Tibial nerve (tissue), 4 donors: Measurements from ENCODE around the gene MBD3. TPM values are rescaled to one million over a fixed set of nuclear protein-coding genes. Genes with fewer than 3 reads are reported as not detected.

Experiments used
- DNase-seq, 2 donors: peaks; one replicate each; pipeline ENCODE4 v3.0.0-alpha.2; 2019; ENCODE audit warnings: low spot score in 2 of 2
- H3K27ac ChIP-seq, 4 donors: fragments of 200-600 bp; sonication (generic) in 3 of 4; one replicate each; pipeline ENCODE4 v1.5.1; 2017 to 2019; ENCODE audit warnings: mild to moderate bottlenecking in 1 of 4
- H3K27me3 ChIP-seq, 2 donors: fragments of 200-600 bp; sonication (generic) in 1 of 2; one replicate each; pipeline versions ENCODE4 v1.5.1 to v1.6.0; 2017 to 2019
- H3K36me3 ChIP-seq, 3 donors: fragments of 200-600 bp; sonication (generic); one replicate each; pipeline ENCODE4 v1.5.1; 2018 to 2019
- H3K4me1 ChIP-seq, 4 donors: fragments of 200-600 bp; sonication (generic) in 3 of 4; one replicate each; pipeline ENCODE4 v1.5.1; 2017 to 2019
- H3K4me3 ChIP-seq, 4 donors: fragments of 200-600 bp; sonication (generic) in 3 of 4; one replicate each; pipeline ENCODE4 v1.5.1; 2017 to 2019; ENCODE audit warnings: mild to moderate bottlenecking in 1 of 4, moderate library complexity in 1 of 4
- H3K9me3 ChIP-seq, 4 donors: fragments of 200-600 bp; sonication (generic) in 3 of 4; one replicate each; pipeline ENCODE4 v1.5.1; 2017 to 2019
- EP300 ChIP-seq, 2 donors: sonication (generic); formaldehyde crosslinking; IDR thresholded peaks; one replicate each; pipeline ENCODE4 v1.6.1; 2017; ENCODE audit warnings: antibody characterized with exemption in 2 of 2, mild to moderate bottlenecking in 1 of 2
- POLR2A ChIP-seq, 2 donors: fragments of 450-650 bp; IDR thresholded peaks; one replicate each; pipeline ENCODE4 v1.6.1; 2017; ENCODE audit warnings: antibody characterized with exemption in 2 of 2, mild to moderate bottlenecking in 2 of 2, moderate library complexity in 2 of 2
- WGBS, 2 donors: methylation state at CpG; one replicate each; pipeline ENCODE4 v1.1.5; 2018; 5-methylcytosine and 5-hydroxymethylcytosine counted together
- total RNA-seq, 4 donors: library from RNA; depleted of rRNA; stranded (reverse); fragments of >200 nt; gene quantifications; one replicate each; pipeline ENCODE4 v1.1.0, GENCODE V29; 2016
- TF ChIP-seq, protein P1 (sequence below), 5 experiments: fragments of 200-600 bp in 3 of 5; fragments of 450-650 bp in 2 of 5; sonication (generic) in 3 of 5; IDR thresholded peaks; one replicate each; pipeline ENCODE4 v1.5.1; 2016 to 2019; ENCODE audit warnings: antibody characterized with exemption in 5 of 5, mild to moderate bottlenecking in 3 of 5, moderate library complexity in 2 of 5

MBD3 gene
- total RNA-seq, 4 donors from 2014 or later = 62.9 to 144 (median 91.4) TPM

DNA sequence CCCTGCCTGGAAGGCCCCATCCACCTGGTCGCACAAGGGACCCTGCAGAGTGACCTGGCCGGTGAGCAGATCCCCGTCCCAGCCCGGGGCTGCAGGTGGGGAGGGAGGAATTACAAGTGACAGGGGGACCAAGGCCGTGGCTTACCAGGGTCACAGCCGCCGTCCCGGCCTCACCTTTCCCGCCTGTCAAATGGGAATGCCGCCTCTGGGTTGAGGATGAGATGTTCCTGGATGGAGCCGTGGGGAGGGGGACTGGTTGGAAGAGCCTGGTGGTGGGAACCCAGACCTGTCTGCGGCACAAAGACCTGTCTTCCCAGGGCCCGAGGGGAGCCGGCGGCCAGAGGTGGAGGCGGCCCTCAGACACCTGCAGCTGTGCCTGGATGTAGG lies 63.2 kb downstream of the MBD3 start:
- Histone ChIP-seq H3K4me3 (no peak overlapping the region), H3K4me1 (peaks cover 0 to 2% (median 0%) of the 10 kb centered on the region in 4 donors), H3K27me3 (peaks cover 0 to 56% of the 10 kb centered on the region in 2 donors), H3K9me3 (no peaks in the 10 kb centered on the region), H3K27ac (no peak overlapping the region), H3K36me3 (no peaks in the 10 kb centered on the region)
- DNase-seq = no peak
- TF ChIP-seq EP300 (IDR thresholded peaks at IDR 0.05) (no peak), POLR2A (IDR thresholded peaks at IDR 0.05) (no peak)
- 76% methylated on average over 9 to 15 of the region's 16 CpGs for WGBS, 2 donors

DNA sequence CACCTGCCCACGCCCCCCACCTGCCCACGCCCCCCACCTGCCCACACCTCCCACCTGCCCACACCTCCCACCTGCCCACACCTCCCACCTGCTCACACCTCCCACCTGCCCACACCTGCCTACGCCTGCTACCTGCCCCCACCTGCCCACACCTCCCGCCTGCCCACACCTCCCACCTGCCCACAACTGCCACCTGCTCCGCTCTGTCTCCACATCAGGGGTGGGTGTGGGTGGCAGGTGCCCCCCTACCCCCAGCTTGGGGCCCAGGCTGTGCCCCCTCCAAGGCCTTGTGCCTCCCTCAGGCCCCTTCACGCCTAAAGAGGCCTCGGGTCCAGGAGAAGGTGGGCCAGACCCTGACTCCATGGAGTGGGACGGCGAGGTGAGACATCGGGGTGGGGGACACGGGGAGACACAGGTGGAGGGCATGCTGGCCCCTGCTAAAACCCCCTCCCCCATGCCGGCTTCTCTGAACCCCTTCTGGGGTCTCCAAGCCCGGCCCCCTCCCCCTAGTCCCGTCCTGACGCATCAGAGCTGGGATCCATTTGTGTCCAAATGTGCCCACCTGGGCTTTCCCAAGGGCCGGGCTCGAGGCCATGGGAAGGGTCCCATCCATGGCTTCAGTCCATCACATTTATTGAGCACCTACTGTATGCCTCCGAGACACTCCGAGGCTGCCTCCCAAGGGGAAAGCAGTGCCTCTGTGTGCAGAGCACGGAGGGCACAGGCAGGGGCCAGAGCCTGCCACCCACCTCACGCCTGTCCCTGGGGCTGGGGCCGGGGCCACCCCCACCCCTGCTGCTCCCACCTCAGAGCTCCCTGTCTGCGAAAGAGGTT lies 63.9 kb downstream of the MBD3 start:
- DNase-seq = no peak
- Histone ChIP-seq H3K36me3 (no peaks in the 10 kb centered on the region), H3K27ac (no peak overlapping the region), H3K9me3 (no peaks in the 10 kb centered on the region), H3K27me3 (peaks cover 0 to 58% of the 10 kb centered on the region in 2 donors), H3K4me1 (peaks cover 0 to 8% (median 0%) of the 10 kb centered on the region in 4 donors), H3K4me3 (no peak overlapping the region)
- 73 to 80% methylated on average over 17 to 20 of the region's 23 CpGs for WGBS, 2 donors
- TF ChIP-seq, protein P1, sequence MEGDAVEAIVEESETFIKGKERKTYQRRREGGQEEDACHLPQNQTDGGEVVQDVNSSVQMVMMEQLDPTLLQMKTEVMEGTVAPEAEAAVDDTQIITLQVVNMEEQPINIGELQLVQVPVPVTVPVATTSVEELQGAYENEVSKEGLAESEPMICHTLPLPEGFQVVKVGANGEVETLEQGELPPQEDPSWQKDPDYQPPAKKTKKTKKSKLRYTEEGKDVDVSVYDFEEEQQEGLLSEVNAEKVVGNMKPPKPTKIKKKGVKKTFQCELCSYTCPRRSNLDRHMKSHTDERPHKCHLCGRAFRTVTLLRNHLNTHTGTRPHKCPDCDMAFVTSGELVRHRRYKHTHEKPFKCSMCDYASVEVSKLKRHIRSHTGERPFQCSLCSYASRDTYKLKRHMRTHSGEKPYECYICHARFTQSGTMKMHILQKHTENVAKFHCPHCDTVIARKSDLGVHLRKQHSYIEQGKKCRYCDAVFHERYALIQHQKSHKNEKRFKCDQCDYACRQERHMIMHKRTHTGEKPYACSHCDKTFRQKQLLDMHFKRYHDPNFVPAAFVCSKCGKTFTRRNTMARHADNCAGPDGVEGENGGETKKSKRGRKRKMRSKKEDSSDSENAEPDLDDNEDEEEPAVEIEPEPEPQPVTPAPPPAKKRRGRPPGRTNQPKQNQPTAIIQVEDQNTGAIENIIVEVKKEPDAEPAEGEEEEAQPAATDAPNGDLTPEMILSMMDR (IDR thresholded peaks at IDR 0.05) = no peak
- no peak for TF ChIP-seq EP300 (IDR thresholded peaks at IDR 0.05)

DNA sequence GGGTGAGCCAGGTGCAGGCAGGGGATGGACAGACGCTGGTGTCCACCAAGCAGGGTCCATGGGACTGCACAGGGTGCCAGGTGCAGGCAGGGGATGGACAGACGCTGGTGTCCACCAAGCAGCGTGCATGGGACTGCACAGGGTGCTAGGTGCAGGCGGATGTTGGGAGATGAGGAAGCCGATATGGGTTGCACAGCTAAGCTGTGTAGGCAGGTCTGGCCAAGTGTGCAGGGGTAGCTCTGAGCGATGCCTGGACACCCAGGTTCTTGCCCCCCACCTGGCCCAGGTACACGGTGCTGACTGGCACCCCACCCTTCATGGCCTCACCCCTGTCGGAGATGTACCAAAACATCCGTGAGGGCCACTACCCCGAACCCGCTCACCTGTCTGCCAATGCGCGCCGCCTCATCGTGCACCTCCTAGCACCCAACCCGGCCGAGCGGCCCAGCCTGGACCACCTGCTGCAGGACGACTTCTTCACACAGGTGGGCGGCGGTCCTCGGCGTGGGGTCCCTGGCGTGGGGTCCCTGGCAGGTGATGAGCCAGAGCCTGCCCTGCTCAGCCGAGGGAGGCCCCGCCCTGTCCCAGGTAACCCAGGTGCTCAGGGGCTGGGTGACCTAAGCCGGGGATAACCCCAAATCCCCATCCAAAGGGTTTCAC lies 64.9 kb downstream of the MBD3 start:
- no peak for TF ChIP-seq EP300 (IDR thresholded peaks at IDR 0.05)
- TF ChIP-seq, protein P1 (IDR thresholded peaks at IDR 0.05) = no peak
- Histone ChIP-seq H3K4me1 (peaks cover 0 to 18% (median 0%) of the 10 kb centered on the region in 4 donors), H3K9me3 (no peaks in the 10 kb centered on the region), H3K4me3 (no peak overlapping the region), H3K27me3 (peaks cover 0 to 67% of the 10 kb centered on the region in 2 donors), H3K27ac (no peak overlapping the region), H3K36me3 (no peaks in the 10 kb centered on the region)
- DNase-seq = no peak
- WGBS, 2 donors = 75 to 78% methylated on average over 26 to 27 of the region's 27 CpGs

DNA sequence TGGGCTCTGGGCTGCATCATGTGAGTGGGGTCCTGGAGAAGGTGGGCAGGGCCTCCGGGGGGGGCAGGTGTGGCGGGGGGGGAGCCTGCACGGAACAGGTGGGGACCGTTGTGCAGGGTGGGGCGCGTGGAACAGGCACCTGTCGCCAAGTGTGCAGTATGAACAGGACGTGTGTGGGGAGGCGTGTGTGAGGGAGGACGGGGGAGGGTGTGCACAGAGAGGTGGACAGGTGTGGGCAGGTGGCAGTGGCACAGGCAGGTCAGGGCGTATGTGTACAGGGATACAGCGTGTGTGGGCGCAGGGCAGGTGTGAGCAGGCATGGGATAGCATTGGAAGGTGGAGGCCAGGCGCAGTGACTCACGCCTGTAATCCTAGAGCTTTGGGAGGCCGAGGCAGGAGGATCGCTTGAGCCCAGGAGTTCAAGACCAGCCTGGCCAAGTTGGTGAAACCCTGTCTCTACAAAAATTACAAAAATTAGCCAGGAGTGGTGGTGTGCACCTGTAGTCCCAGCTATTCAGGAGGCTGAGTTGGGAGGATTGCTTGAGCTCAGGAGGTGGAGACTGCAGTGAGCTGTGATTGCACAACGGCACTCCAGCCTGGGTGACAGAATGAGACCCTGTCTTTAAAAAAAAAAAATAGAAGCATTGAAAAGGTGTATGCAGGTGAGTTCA lies 65.6 kb downstream of the MBD3 start:
- Histone ChIP-seq H3K27me3 (peaks cover 0 to 66% of the 10 kb centered on the region in 2 donors), H3K27ac (no peak overlapping the region)
- TF ChIP-seq, protein P1 (IDR thresholded peaks at IDR 0.05) = no peak
- no peak for TF ChIP-seq EP300 (IDR thresholded peaks at IDR 0.05)
- TF ChIP-seq POLR2A (IDR thresholded peaks at IDR 0.05) = no peak

DNA sequence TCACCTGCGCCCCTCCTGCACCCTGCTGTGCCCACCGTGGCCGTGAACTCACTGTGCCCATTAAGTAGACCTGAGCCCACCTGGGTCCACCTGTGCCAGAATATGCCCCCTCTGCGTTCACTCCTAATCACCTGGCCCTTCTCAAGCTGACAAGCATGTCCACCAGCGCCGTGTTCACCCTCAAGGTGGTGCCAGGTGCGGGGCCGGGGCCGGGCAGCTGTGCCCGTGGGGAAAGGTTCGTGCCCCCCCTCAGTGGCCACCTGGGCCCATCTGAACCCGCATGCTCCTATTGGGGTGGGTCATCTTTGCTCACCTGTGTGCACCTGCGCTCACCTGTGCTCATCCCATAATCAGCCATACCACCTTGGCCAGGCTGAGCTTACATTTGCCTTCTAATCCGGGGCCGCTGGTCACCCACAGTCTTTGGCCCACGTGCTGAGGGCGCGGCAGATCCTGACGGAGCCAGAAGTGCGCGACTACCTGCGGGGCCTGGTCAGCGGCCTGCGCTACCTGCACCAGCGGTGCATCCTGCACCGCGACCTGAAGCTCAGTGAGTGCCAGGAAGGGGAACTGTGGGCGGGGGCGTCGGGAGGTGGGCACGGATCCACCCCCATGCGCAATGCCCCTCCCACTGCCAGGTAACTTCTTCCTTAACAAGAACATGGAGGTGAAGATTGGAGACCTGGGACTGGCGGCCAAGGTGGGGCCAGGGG lies 66.4 kb downstream of the MBD3 start:
- no peak overlapping the region for H3K4me3 ChIP-seq
- no peak for DNase-seq
- H3K36me3 ChIP-seq = no peaks in the 10 kb centered on the region
- 81 to 85% methylated on average over 18 to 20 of the region's 33 CpGs for WGBS, 2 donors
- peaks cover 0 to 62% of the 10 kb centered on the region in 2 donors for H3K27me3 ChIP-seq
- no peak overlapping the region for H3K27ac ChIP-seq
- H3K9me3 ChIP-seq = no peaks in the 10 kb centered on the region
- H3K4me1 ChIP-seq = peaks cover 0 to 21% (median 0%) of the 10 kb centered on the region in 4 donors
- TF ChIP-seq, protein P1 (IDR thresholded peaks at IDR 0.05) = no peak
- no peak for TF ChIP-seq POLR2A (IDR thresholded peaks at IDR 0.05)
- TF ChIP-seq EP300 (IDR thresholded peaks at IDR 0.05) = no peak

More for the DNA sequence above, 65.6 kb downstream of the MBD3 start:
- Histone ChIP-seq H3K4me3 (no peak overlapping the region), H3K9me3 (no peaks in the 10 kb centered on the region), H3K4me1 (peaks cover 0 to 18% (median 0%) of the 10 kb centered on the region in 4 donors), H3K36me3 (no peaks in the 10 kb centered on the region)
- DNase-seq = no peak
- 81 to 85% methylated on average over 18 of the region's 18 CpGs for WGBS, 2 donors
